GM12801 (cell line): ENCODE measurements around the gene PAK4.

Experiments
- TF ChIP-seq, protein P1 (sequence below): IDR thresholded peaks from one replicate; pipeline ENCODE4 v1.5.1; 2011; ENCODE audit warnings: control low read depth; ENCODE audit not compliant: insufficient read length; ENCODE audit errors: extremely low read depth

The PAK4 gene

DNA sequence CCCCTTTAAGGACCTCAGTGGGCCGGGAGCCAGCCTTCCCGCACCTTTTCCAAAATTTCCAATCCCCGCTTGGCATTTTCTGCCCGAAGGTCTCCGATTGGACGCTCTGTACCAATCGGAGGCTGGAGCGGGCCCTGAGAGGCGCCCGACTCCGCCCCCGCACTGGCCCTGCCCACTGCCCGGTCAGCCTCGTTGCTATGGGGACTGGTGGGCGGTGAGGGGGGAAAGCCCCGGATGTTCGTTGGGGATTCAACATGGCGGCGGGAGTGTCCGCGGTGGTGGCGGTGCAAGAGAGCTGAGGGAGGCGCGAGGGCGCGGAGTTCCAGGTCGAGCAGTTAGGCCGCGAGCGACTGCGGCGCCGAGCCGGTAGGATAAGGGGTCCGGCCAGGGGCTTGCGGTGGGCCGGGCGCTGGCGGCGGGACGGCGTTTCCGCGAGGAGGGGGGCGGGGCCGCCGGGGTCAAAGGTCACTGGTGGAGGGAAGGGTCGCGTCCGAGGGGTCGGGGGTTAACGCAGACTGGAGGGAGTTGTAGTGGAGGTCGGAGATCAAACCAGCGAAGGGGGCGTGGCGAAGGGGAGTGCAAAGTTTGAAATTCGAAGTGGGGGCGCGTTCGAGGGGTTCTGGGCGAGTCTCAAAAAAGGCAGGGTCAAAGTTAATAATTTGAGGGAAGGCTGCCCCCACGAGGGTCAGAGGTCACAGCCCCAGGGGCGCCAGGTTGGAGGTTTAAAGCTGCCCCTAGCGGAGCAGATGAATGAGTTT is at the start of gene PAK4:
PAK4 (plus strand) TSS at position 233 of the 758 bp plus-strand sequence. CDS start 43,768 bp downstream, outside the sequence.
- TF ChIP-seq, protein P1, sequence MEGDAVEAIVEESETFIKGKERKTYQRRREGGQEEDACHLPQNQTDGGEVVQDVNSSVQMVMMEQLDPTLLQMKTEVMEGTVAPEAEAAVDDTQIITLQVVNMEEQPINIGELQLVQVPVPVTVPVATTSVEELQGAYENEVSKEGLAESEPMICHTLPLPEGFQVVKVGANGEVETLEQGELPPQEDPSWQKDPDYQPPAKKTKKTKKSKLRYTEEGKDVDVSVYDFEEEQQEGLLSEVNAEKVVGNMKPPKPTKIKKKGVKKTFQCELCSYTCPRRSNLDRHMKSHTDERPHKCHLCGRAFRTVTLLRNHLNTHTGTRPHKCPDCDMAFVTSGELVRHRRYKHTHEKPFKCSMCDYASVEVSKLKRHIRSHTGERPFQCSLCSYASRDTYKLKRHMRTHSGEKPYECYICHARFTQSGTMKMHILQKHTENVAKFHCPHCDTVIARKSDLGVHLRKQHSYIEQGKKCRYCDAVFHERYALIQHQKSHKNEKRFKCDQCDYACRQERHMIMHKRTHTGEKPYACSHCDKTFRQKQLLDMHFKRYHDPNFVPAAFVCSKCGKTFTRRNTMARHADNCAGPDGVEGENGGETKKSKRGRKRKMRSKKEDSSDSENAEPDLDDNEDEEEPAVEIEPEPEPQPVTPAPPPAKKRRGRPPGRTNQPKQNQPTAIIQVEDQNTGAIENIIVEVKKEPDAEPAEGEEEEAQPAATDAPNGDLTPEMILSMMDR = no peak

GRCh38 chr19:39077323-39077722 is 48.3 kb upstream of the PAK4 start:
- TF ChIP-seq, protein P1 = no peak

- TF ChIP-seq, protein P1 = no peak
Observed at GRCh38 chr19:39078436-39079200, 47.0 kb upstream of the PAK4 start.

GRCh38 chr19:39080431-39080830 is 45.2 kb upstream of the PAK4 start:
- TF ChIP-seq, protein P1 = no peak

GRCh38 chr19:39082167-39082566 is 43.4 kb upstream of the PAK4 start:
- TF ChIP-seq, protein P1 = no peak

DNA sequence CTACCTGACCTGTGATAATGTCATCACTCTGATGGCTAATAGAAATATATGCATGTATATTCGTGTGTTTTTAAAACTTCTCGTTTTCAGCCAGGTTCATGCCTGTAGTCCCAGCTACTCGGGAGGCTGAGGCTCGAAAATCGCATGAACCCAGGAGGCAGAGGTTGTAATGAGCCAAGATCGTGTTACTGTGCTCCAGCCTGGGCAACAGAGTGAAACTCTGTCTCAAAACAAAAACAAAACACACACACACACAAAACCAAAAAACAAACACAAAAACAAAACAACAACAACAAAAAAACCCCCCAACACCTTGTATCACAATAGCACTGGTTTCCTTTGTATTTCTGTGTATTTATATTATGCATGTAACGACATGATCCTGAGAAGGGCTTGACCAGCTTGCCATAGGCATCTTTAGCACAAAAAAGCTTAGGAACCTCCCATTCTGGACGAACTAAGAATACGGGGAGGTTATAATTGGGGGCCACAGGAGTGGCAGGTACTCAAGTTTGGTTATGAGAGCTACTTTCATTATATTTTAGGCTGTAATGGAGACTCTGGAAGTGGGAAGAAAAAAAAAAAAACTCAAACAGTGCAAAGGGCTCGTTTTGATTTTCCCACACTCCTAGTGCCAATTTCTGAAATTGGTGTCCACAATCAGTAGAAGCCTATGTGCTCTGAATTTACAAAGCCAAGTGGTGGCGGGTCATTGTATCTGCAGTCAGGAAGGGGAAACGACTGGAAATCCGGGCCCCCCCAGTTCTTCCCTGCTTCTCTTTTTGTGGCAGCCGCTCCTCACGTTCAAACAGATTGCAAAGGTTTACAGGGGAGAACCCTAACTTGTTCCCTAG is 42.6 kb upstream of the PAK4 start:
- TF ChIP-seq, protein P1 = no peak

GRCh38 chr19:39083599-39083982 is 42.0 kb upstream of the PAK4 start:
- TF ChIP-seq, protein P1 = no peak
